NCI-H1092 (cell line): Measurements from ENCODE around the gene LMAN2.
"Not testable (repeated sequence)": the region's sequence is repeated elsewhere in the genome, so short reads cannot be mapped to it uniquely, and the experiment has no call there.

Experiments used
- DNase-seq: peaks from one replicate; lab custom pipeline; 2025; lab: John Stamatoyannopoulos, UW

LMAN2 gene

GRCh38 chr5:177306674-177307543, 44.6 kb downstream of the LMAN2 start:
- no peak for DNase-seq

GRCh38 chr5:177306103-177306640, 45.3 kb downstream of the LMAN2 start:
- not testable (repeated sequence) for DNase-seq

DNA sequence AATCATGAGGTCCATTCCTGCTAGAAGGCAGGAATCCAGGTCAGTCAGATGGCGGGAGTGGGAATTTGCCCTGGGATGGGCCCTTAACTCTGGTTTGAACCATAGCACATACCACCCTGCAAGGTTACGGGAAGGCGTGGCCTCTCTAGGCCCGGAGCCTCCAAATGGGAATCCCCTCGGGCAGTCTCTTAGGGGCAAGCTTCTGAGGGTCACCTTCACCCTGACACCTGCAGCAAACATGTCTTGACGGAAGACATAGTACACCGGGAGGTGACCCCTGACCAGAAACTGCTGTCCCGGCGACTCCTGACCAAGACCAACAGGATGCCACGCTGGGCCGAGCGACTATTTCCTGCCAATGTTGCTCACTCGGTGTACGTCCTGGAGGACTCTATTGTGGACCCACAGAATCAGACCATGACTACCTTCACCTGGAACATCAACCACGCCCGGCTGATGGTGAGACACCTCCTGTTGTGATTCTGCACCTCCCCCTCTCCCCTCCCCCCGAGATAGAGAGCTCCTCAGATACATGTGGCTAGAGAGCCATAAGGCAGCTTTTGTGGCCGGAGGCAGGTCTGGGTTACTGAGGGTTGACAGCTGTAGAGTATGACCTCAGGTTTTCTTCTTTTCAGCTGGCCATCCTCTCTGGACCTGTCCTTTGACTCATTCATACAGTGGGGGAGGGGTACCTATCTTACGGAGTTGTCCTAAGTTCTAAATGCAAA, 46.9 kb downstream of the LMAN2 start:
- no peak for DNase-seq

DNA sequence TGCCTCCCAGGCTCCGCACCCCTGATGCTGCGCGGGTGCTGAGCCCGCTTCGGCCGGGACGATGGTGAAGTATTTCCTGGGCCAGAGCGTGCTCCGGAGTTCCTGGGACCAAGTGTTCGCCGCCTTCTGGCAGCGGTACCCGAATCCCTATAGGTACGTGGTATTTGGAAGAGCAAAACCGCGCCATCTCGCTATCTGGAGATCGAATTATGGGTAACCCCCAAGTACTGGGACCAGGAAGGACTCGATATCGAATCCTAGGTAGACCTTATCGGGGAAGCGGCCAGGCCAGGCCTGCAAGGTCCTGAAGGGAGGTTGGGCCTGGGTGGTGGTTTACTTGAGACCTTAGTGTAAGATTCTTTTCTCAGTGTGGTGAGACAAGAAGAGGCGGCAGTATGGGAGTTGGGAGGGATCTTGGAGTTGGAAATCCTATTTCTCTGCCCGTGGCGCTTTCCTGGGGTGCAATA, 47.5 kb downstream of the LMAN2 start:
- no peak for DNase-seq

- peak; percentile 57 for DNase-seq
Observed at GRCh38 chr5:177303121-177303924, 48.1 kb downstream of the LMAN2 start, which contains the start of the genes PRELID1 and RAB24. Gene PRELID1, plus strand, starts transcription at chr5:177303799. Its CDS starts 187 bp downstream, at chr5:177303986. Gene RAB24, minus strand, starts transcription at chr5:177303719. Its CDS starts 431 bp downstream, at chr5:177303288.

GRCh38 chr5:177302354-177303110, 48.9 kb downstream of the LMAN2 start:
- DNase-seq = no peak

DNA sequence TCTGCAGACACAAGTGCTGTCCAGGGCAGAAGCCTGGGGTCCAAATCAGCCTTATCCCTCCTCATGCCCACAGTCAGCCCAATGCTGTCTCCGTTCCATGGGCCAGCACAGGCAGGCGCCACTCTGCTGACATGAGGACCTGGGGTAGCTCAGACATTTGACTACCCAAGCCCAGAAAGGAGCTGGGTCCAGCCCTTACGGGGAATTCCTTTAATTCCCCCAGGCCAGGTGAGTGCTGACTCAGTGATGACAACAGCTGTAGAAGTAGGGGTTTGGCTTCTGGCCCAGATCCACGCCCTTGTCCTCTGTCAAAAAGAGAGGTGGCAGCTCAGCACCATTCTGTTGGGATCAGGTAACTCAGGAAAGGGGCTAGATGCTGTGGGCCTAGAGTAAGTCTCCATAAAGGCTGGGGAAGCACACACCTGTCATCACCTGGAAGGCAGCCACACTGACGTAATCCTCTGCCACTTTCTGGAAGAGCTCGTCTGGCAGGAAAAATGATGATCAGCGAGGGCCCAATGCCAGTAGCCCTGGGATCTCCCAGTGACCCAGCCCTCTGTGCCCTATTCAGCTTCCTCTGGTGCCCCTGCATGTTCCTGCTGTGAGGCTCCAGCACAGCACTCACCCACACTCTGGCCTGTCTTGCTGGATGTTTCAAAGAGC, 49.8 kb downstream of the LMAN2 start:
- DNase-seq = peak; percentile 16

- DNase-seq = no peak
Observed at GRCh38 chr5:177300951-177301350, 50.5 kb downstream of the LMAN2 start.

GRCh38 chr5:177300236-177300880, 51.1 kb downstream of the LMAN2 start:
- DNase-seq = no peak

DNA sequence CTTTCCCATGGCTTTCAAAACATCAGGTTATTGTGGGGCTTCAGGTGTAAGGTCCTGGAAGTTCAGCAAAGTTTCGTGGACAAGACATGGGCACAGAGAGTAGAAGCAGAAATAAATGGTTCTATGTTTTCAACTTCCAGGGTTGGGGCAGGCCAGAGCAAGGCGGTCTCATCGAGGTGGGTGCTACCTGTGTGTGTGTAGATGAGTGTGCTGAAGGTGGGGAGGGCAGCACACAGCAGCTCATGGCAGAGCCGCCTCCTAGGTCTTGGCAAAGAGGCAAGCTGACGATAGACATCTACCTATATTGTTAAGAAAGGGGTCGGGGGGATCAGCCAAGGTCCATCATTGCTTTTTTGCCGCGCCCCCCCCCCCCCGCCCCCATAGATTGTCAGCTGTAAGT, 51.8 kb downstream of the LMAN2 start:
- no peak for DNase-seq

- no peak for DNase-seq
Observed at GRCh38 chr5:177297922-177298321, 53.5 kb downstream of the LMAN2 start.

- no peak for DNase-seq
Observed at GRCh38 chr5:177296581-177296980, 54.9 kb downstream of the LMAN2 start.

DNA sequence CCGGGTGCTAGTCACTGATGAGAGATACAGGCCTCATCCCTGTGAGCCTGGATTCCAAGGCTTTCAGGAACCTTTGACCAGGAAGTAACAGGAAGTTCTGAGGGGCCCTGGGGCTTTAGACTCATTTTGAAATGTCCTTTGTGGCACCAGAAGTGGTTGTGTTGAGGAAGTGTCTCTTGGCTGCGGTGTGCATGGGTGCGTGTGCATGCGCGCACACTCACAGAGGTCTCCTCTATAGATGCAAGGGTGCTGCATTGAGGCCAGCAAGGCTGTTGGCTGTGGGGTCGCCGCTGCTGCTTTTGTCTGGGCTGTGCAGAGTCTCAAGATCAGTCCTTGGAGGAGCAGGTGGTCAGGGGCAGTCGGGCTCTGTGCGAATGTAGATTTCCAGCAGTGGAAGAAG, 55.5 kb downstream of the LMAN2 start:
- DNase-seq = no peak

- no peak for DNase-seq
Observed at GRCh38 chr5:177294632-177295031, 56.8 kb downstream of the LMAN2 start.

DNA sequence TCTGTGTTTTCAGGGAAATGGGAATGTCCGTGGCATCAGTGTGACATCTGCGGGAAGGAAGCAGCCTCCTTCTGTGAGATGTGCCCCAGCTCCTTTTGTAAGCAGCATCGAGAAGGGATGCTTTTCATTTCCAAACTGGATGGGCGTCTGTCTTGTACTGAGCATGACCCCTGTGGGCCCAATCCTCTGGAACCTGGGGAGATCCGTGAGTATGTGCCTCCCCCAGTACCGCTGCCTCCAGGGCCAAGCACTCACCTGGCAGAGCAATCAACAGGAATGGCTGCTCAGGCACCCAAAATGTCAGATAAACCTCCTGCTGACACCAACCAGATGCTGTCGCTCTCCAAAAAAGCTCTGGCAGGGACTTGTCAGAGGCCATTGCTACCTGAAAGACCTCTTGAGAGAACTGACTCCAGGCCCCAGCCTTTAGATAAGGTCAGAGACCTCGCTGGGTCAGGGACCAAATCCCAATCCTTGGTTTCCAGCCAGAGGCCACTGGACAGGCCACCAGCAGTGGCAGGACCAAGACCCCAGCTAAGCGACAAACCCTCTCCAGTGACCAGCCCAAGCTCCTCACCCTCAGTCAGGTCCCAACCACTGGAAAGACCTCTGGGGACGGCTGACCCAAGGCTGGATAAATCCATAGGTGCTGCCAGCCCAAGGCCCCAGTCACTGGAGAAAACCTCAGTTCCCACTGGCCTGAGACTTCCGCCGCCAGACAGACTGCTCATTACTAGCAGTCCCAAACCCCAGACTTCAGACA, 57.5 kb downstream of the LMAN2 start:
- no peak for DNase-seq

DNA sequence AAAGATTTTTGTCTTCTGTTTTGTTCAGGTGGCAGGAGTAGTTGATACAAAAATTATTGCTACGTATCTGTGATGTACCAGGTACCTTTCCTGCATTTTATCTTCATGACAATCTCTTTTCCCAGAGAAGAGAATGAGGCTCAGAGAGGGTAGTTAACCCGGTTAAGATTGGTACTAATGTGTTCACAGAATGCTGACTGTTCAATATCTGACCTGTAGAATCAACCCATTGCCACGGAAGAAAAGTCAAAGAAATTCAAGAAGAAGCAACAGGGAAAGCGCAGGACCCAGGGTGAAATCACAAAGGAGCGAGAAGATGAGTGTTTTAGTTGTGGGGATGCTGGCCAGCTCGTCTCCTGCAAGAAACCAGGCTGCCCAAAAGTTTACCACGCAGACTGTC, 59.7 kb downstream of the LMAN2 start:
- DNase-seq = no peak

DNA sequence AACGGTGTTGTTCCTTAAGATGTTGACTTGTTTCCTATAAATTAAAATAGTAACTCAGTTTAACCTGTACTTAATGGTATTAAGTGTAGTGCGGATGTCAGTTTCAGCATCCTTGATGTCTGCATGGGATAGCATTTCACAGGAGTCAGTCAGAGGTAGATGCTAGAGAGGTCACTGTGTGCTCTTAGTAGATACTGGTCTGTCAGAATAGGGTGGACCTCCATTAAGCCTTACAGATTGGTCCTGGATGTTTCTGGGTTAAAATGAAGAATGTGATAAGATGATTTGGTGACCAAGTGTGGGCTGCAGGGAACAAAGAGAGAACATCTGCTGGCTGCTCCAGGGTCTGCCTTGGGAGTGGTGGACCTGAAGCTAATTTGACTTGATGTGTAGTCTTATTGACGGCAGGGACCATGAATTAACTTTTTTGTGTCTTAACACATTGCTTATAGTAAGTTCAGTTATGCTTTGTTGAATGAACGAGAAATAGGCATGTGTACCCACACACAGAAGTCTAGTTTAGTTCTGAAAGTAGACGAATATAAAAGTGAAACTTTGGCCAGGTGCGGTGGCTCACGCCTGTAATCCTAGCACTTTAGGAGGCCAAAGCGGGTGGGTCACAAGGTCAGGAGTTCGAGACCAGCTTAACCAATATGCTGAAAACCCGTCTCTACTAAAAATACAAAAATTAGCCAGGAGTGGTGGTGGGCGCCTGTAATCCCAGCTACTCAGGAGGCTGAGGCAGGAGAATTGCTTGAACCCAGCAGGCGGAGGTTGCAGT, 60.5 kb downstream of the LMAN2 start:
- DNase-seq = no peak

- DNase-seq = no peak
Observed at GRCh38 chr5:177288191-177288590, 63.3 kb downstream of the LMAN2 start.
